H1 (cell line): ENCODE data around the gene MACROD1. TPM values are rescaled to one million over a fixed set of nuclear protein-coding genes. Genes with fewer than 3 reads are reported as not detected.

Experiments
- CTCF ChIA-PET: fragments of 300-600 bp; sonication (Branson Sonifier 250); formaldehyde crosslinking; loops from one replicate; lab custom pipeline; 2021; ENCODE audit not compliant: partially characterized antibody; lab: Charles Lee
- POLR2A ChIA-PET: fragments of 300-600 bp; sonication (Branson Sonifier 250); formaldehyde crosslinking; loops from one replicate; lab custom pipeline; 2021; ENCODE audit warnings: inconsistent platforms; ENCODE audit not compliant: partially characterized antibody; lab: Charles Lee
- DNase-seq, 2 experiments: peaks; one replicate each; pipeline versions ENCODE4 v3.0.0 to v3.0.0-alpha.2; 2010 to 2022; ENCODE audit warnings: low spot score in 2 of 2, low read depth in 1 of 2, mixed read lengths in 1 of 2
- FAIRE-seq: peaks from 2 replicates; lab custom pipeline; 2011; peaks lifted over from hg19 to GRCh38; lab: Jason Lieb, UNC
- H2AFZ ChIP-seq: 2 replicates; pipeline ENCODE4 v1.8.1; 2012; ENCODE audit warnings: low read length, inconsistent platforms
- H2AK5ac ChIP-seq: 2 replicates; pipeline ENCODE4 v1.6.1; 2013; ENCODE audit warnings: low read depth, low read length
- H2BK120ac ChIP-seq: replicated peaks from 2 replicates; pipeline ENCODE3; 2013; ENCODE audit warnings: low read depth, low read length, inconsistent platforms
- H2BK12ac ChIP-seq: 2 replicates; pipeline ENCODE4 v1.6.1; 2013; ENCODE audit warnings: low read depth, low read length
- H2BK15ac ChIP-seq: 2 replicates; pipeline ENCODE4 v1.6.1; 2013; ENCODE audit warnings: low read length
- H2BK20ac ChIP-seq: 2 replicates; pipeline ENCODE4 v1.6.1; 2013; ENCODE audit warnings: low read length
- H2BK5ac ChIP-seq: 2 replicates; pipeline ENCODE4 v1.6.1; 2013; ENCODE audit warnings: low read depth, low read length
- H3K14ac ChIP-seq: 2 replicates; pipeline ENCODE4 v1.6.1; 2013; ENCODE audit warnings: inconsistent platforms; ENCODE audit not compliant: insufficient read length
- H3K18ac ChIP-seq: 2 replicates; pipeline ENCODE4 v1.6.1; 2013; ENCODE audit warnings: low read length; ENCODE audit errors: extremely low read depth
- H3K23ac ChIP-seq: 2 replicates; pipeline ENCODE4 v1.6.1; 2013; ENCODE audit warnings: inconsistent platforms; ENCODE audit not compliant: insufficient read length
- H3K23me2 ChIP-seq: 2 replicates; pipeline ENCODE4 v1.6.1; 2013; ENCODE audit warnings: low read depth, low read length
- H3K27ac ChIP-seq: 2 replicates; pipeline ENCODE4 v1.6.1; 2011; ENCODE audit warnings: low read depth, low read length, inconsistent platforms
- H3K27me3 ChIP-seq, 4 experiments: replicated peaks in 1 of 4; 1 replicate in 1 of 4; 2 replicates in 3 of 4; pipeline versions ENCODE4 v1.6.1 to v1.8.1; 2011 to 2013; ENCODE audit warnings: low read length in 3 of 4, mild to moderate bottlenecking in 3 of 4, inconsistent platforms in 2 of 4, mixed read lengths in 2 of 4, moderate library complexity in 1 of 4; ENCODE audit not compliant: control insufficient read depth in 3 of 4, insufficient read depth in 3 of 4; ENCODE audit errors: extremely low read depth in 1 of 4
- H3K36me3 ChIP-seq, 4 experiments: 2 replicates each; pipeline versions ENCODE4 v1.6.1 to v1.8.1; 2011 to 2013; ENCODE audit warnings: mild to moderate bottlenecking in 4 of 4, low read length in 3 of 4, moderate library complexity in 2 of 4, control low read depth in 1 of 4, inconsistent platforms in 1 of 4; ENCODE audit not compliant: insufficient read depth in 4 of 4, control insufficient read depth in 2 of 4
- H3K4ac ChIP-seq: replicated peaks from 2 replicates; pipeline ENCODE3; 2013; ENCODE audit warnings: low read length, low read depth, mixed read lengths, inconsistent platforms; ENCODE audit not compliant: insufficient read length
- H3K4me1 ChIP-seq, 4 experiments: replicated peaks in 1 of 4; 1 replicate in 1 of 4; 2 replicates in 3 of 4; pipeline versions ENCODE4 v1.6.1 to v1.8.1; 2011 to 2013; ENCODE audit warnings: low read length in 3 of 4, inconsistent platforms in 2 of 4, mixed read lengths in 1 of 4; ENCODE audit not compliant: insufficient read depth in 4 of 4, control insufficient read depth in 3 of 4
- H3K4me2 ChIP-seq, 2 experiments: 2 replicates each; pipeline versions ENCODE4 v1.6.1 to v1.8.1; 2011 to 2013; ENCODE audit warnings: low read depth in 2 of 2, low read length in 2 of 2, control low read depth in 1 of 2, inconsistent platforms in 1 of 2, mild to moderate bottlenecking in 1 of 2; ENCODE audit not compliant: insufficient read depth in 1 of 2
- H3K4me3 ChIP-seq, 4 experiments: fragments of 200-600, 300-600 bp in 1 of 4; sonication (generic), shearing (Covaris generic), sonication (Bioruptor Twin) in 1 of 4; 2 replicates each; pipeline versions ENCODE4 v1.5.1 to v1.8.1; 2011 to 2016; ENCODE audit warnings: low read length in 4 of 4, low read depth in 3 of 4, control low read depth in 2 of 4, inconsistent platforms in 2 of 4, mild to moderate bottlenecking in 2 of 4, mixed read lengths in 1 of 4, moderate library complexity in 1 of 4; ENCODE audit not compliant: insufficient read depth in 2 of 4; ENCODE audit errors: extremely low read depth in 1 of 4
- H3K56ac ChIP-seq: replicated peaks from 2 replicates; pipeline ENCODE3; 2013; ENCODE audit warnings: low read depth, mild to moderate bottlenecking, mixed read lengths, low read length, inconsistent platforms; ENCODE audit not compliant: insufficient read length
- H3K79me1 ChIP-seq: 2 replicates; pipeline ENCODE4 v1.6.1; 2013; ENCODE audit warnings: low read depth, low read length, control low read depth
- H3K79me2 ChIP-seq, 2 experiments: 2 replicates each; pipeline versions ENCODE4 v1.6.1 to v1.8.1; 2012 to 2013; ENCODE audit warnings: low read length in 2 of 2, mild to moderate bottlenecking in 2 of 2, inconsistent platforms in 1 of 2; ENCODE audit not compliant: insufficient read depth in 2 of 2, control insufficient read depth in 1 of 2
- H3K9ac ChIP-seq, 4 experiments: replicated peaks in 1 of 4; 1 replicate in 1 of 4; 2 replicates in 3 of 4; pipeline versions ENCODE4 v1.6.1 to v1.8.1; 2011 to 2013; ENCODE audit warnings: low read depth in 3 of 4, low read length in 3 of 4, control low read depth in 2 of 4, mild to moderate bottlenecking in 2 of 4, moderate library complexity in 2 of 4, inconsistent platforms in 1 of 4; ENCODE audit errors: extremely low read depth in 1 of 4
- H3K9me3 ChIP-seq, 2 experiments: 2 replicates each; pipeline versions ENCODE4 v1.6.1 to v1.8.1; 2012 to 2013; ENCODE audit warnings: mild to moderate bottlenecking in 2 of 2, moderate library complexity in 2 of 2, control low read depth in 1 of 2, inconsistent platforms in 1 of 2, low read depth in 1 of 2, low read length in 1 of 2, mixed read lengths in 1 of 2; ENCODE audit not compliant: insufficient read depth in 2 of 2
- H4K20me1 ChIP-seq, 2 experiments: replicated peaks in 1 of 2; 2 replicates each; pipeline versions ENCODE3 to v1.8.1; 2011 to 2013; ENCODE audit warnings: inconsistent platforms in 2 of 2, low read length in 2 of 2, mild to moderate bottlenecking in 1 of 2; ENCODE audit not compliant: insufficient read depth in 2 of 2, control insufficient read depth in 1 of 2
- H4K5ac ChIP-seq: 2 replicates; pipeline ENCODE4 v1.6.1; 2013; ENCODE audit warnings: low read length, low read depth, mixed read lengths, inconsistent platforms; ENCODE audit not compliant: insufficient read length
- H4K8ac ChIP-seq: 2 replicates; pipeline ENCODE4 v1.8.0; 2013; ENCODE audit warnings: mild to moderate bottlenecking, moderate library complexity, low read length, inconsistent platforms; ENCODE audit not compliant: insufficient read depth; ENCODE audit errors: extremely low read depth
- H4K91ac ChIP-seq: replicated peaks from 2 replicates; pipeline ENCODE3; 2013; ENCODE audit warnings: low read length, mixed read lengths, inconsistent platforms; ENCODE audit not compliant: insufficient read length
- ASH2L ChIP-seq: fragments of 200-600, 300-600 bp; sonication (generic); IDR thresholded peaks from one replicate; pipeline ENCODE4 v1.7.1; 2017; ENCODE audit warnings: low read length
- BRCA1 ChIP-seq: IDR thresholded peaks from 2 replicates; pipeline ENCODE4 v1.6.1; 2012; ENCODE audit warnings: low read depth, low read length, improper control_type of control experiment
- CHD1 ChIP-seq: IDR thresholded peaks from 2 replicates; pipeline ENCODE4 v1.6.1; 2012; ENCODE audit warnings: low read depth, low read length, improper control_type of control experiment
- CREB1 ChIP-seq: IDR thresholded peaks from 2 replicates; pipeline ENCODE4 v1.6.1; 2012; ENCODE audit warnings: inconsistent platforms
- EGR1 ChIP-seq: IDR thresholded peaks from 2 replicates; pipeline ENCODE4 v1.6.1; 2011; ENCODE audit warnings: low read depth, low read length, borderline replicate concordance
- EZH2 ChIP-seq: fragments of 200-600 bp; sonication (generic); IDR thresholded peaks from 2 replicates; pipeline ENCODE4 v1.7.1; 2012; ENCODE audit warnings: low read depth, mild to moderate bottlenecking, moderate library complexity, low read length, inconsistent platforms; ENCODE audit not compliant: severe bottlenecking
- JUND ChIP-seq: IDR thresholded peaks from 2 replicates; pipeline ENCODE4 v1.6.1; 2011; ENCODE audit warnings: mild to moderate bottlenecking, improper control_type of control experiment, low read length
- SAP30 ChIP-seq: fragments of 300-600 bp; sonication (generic); IDR thresholded peaks from 2 replicates; pipeline ENCODE4 v1.7.1; 2012; ENCODE audit warnings: low read length, moderate library complexity, mild to moderate bottlenecking, inconsistent platforms; ENCODE audit not compliant: insufficient read depth, insufficient replicate concordance
- SIRT6 ChIP-seq: IDR thresholded peaks from one replicate; pipeline ENCODE4 v1.7.1; 2012; ENCODE audit warnings: low read length, inconsistent platforms
- SRF ChIP-seq: IDR thresholded peaks from 2 replicates; pipeline ENCODE4 v1.6.1; 2011; ENCODE audit warnings: mild to moderate bottlenecking, low read depth, low read length, moderate library complexity
- WGBS, 2 experiments: shearing (Covaris generic) in 1 of 2; methylation state at CpG; one replicate each; pipeline versions ENCODE4 v1.1.6 to v1.1.7; 2013 to 2015; ENCODE audit warnings: low lambda C conversion rate in 2 of 2, mixed read lengths in 2 of 2, inconsistent platforms in 1 of 2, low coverage in 1 of 2, missing lambda C conversion rate in 1 of 2; ENCODE audit not compliant: insufficient replicate concordance in 2 of 2, insufficient coverage in 1 of 2, insufficient read length in 1 of 2; ENCODE audit errors: extremely low coverage in 1 of 2, missing lambda C conversion rate in 1 of 2; 5-methylcytosine and 5-hydroxymethylcytosine counted together
- polyA plus RNA-seq, 7 experiments: library from polyadenylated mRNA; depleted of rRNA in 3 of 7; stranded (reverse) in 5 of 7; unstranded in 2 of 7; fragments of >200 nt in 5 of 7; fragments of 200-250 nt in 2 of 7; gene quantifications; 1 replicate in 5 of 7; 2 replicates in 1 of 7; 4 replicates in 1 of 7; pipeline versions ENCODE4 v1.2.1 to v1.2.3, GENCODE V29; 2011 to 2013; ENCODE audit warnings: missing spikeins in 2 of 7, mixed read lengths in 2 of 7
- total RNA-seq: library from RNA; stranded (reverse); fragmentation: NEBNext Ultra II Directional; extraction: Animal tissue kit (Norgen Biotek cat#: 25700); gene quantifications from 2 replicates; pipeline ENCODE4 v1.2.1, GENCODE V29; 2021

MACROD1 gene
- total and polyA plus RNA-seq, 2 of the 8 experiments (the other 6 are each of a cell fraction or from before 2014, with no cell fraction given): 19.5 to 34.1 TPM

DNA sequence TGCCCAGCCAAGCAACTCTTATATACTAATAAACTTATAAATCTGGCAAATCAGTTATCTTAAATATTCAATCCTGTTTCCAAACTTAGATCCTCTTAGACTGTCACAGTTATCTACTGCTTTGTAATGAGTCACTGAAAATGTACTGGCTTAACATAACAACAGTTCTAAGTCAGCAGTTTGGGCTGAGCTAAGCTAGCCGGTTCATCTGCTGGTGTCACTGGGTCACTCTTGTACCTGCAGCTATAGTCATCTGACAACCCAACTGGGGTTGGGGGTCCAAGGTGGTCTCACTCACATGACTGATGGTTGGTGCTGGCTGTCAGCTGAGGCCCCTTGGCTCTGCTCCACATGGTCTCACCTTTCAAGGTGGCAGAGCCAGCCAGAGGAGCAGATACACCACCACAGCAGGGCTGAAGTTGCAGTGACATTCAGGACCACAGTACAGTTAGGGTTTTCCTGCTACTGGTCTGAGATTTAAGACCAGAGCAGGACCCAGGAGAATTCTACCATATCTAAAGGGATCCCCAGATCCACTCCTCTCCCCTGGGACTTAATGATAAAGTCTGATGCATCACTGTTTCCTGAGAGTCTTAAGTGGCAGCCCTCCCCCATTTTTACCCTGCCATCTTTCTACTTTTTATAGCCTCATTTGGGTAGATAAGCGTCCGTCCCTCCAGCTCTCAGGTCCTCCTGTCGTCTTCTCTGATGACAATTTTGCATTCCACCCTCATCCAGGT is 7.9 kb upstream of the MACROD1 start:
- Histone ChIP-seq H4K91ac (no peak overlapping the region), H2BK120ac (no peak overlapping the region), H2AFZ (no peak overlapping the region), H3K27me3 (no peaks in the 10 kb centered on the region), H4K8ac (no peak overlapping the region), H3K36me3 (no peaks in the 10 kb centered on the region; a peak in 1 of 8 replicates), H3K9me3 (peaks cover 8 to 9% of the 10 kb centered on the region in 2 experiments; a peak in 2 of 4 replicates), H3K79me1 (no peaks in the 10 kb centered on the region), H3K79me2 (no peaks in the 10 kb centered on the region), H3K4ac (no peak overlapping the region), H2BK20ac (no peak overlapping the region), H3K14ac (no peak overlapping the region), H2BK12ac (no peak overlapping the region), H3K18ac (no peak overlapping the region), H3K4me1 (no peaks in the 10 kb centered on the region), H3K27ac (no peak overlapping the region), H3K9ac (no peak overlapping the region), H2AK5ac (no peak overlapping the region), H3K56ac (no peak overlapping the region), H3K23me2 (no peaks in the 10 kb centered on the region), H2BK5ac (no peak overlapping the region), H4K5ac (no peak overlapping the region), H2BK15ac (no peak overlapping the region), H3K23ac (no peak overlapping the region), H4K20me1 (peaks cover 0 to 2% of the 10 kb centered on the region in 2 experiments), H3K4me2 (no peak overlapping the region), H3K4me3 (no peak overlapping the region)
- WGBS, 2 experiments: 90% methylated on average over 4 of the region's 4 CpGs; no CpG with 5 or more reads in 1 of the 2 experiments
- TF ChIP-seq JUND: no peak
- TF ChIP-seq EGR1: no peak
- no peak for TF ChIP-seq SRF
- TF ChIP-seq BRCA1: no peak
- no peak for TF ChIP-seq EZH2
- TF ChIP-seq CHD1: no peak
- no peak for TF ChIP-seq SAP30
- no peak for TF ChIP-seq SIRT6
- TF ChIP-seq ASH2L: no peak
- TF ChIP-seq CREB1: no peak
- CTCF ChIA-PET: interaction anchor here (0.6 to 0.7 kb wide), 2 partner anchors 11 kb away, joined by 3 to 4 read pairs; no protein-coding TSS in a partner anchor
- DNase-seq (no peak), FAIRE-seq (no peak)
- POLR2A ChIA-PET: interaction anchor here (1.1 to 4.2 kb wide), 3 partner anchors 10 to 51 kb away, joined by 3 to 29 read pairs (median 3); partner anchors contain the start of gene STIP1
